ENCODE data around the gene ABCG4.
"Not testable (repeated sequence)": the region's sequence is repeated elsewhere in the genome, so short reads cannot be mapped to it uniquely, and the experiment has no call there.

The ABCG4 gene

GRCh38 chr11:119116601-119117000 is 32.3 kb upstream of the ABCG4 start:
- DNase-seq: no peak

- no peak for DNase-seq
These were observed 31.7 kb upstream of the ABCG4 start for GRCh38 chr11:119117004-119117706.

DNA sequence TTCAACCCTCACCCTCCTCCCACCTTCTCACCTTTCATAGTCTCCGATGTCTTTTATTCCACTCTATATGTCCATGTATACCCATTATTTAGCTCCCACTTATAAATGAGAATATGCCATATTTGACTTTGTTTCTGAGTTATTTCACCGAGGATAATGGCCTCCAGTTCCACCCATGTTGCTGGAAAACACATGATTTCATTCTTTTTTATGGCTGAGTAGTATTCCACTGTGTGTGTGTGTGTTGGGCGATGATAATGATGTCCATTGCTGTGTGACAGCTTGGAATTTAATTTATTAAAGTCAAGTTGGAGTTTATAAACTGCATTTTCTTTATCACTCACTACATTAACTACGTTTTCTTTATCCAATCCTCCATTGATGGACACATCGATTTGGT is 30.6 kb upstream of the ABCG4 start:
- DNase-seq: no peak

DNA sequence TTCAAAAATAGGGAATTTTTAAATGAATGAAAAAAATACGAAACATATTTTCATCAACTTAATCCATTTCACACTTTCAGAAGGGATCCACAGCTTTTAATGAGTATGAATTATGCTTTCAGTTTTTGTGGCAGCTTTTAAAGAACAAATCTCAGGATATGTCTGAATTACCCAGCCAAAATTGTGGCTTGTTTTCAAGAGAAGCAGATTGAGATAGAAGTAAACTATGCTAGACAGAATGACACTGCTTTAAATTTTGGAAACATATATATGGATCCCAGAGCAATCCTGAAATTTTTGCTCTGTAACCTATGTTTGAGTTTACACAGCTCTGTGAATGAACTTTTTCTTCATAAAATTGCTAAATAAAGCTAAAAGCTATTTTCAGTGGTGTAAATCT is 29.9 kb upstream of the ABCG4 start:
- DNase-seq: no peak

- no peak for DNase-seq
These were observed 28.2 kb upstream of the ABCG4 start for GRCh38 chr11:119120639-119121007.

GRCh38 chr11:119121008-119121810 is 27.6 kb upstream of the ABCG4 start, which contains the start of gene HINFP:
HINFP (plus strand) TSS chr11:119121580; CDS start chr11:119126945, 5,365 bp downstream.
- DNase-seq: peak; percentile 100

DNA sequence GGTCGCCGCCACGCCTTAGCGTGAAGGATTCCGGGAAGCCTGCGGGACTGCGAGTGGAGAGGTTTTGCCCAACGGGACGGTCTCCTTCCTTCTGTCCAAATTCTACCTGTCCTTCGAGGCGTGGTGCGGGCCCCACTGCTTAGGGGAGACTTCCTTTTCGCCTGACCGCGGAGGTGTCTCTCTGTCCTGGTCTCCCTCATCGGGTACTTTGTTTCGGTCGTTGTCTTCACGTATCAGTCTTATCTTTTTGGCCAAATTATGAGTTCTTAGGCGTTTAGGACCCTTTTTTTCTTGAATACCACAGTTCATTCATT is 27.1 kb upstream of the ABCG4 start:
- peak; percentile 26 for DNase-seq

- no peak for DNase-seq
These were observed 23.0 kb upstream of the ABCG4 start for GRCh38 chr11:119125821-119126220.

- no peak for DNase-seq
These were observed 22.1 kb upstream of the ABCG4 start for GRCh38 chr11:119126675-119127268.

- no peak for DNase-seq
These were observed 18.2 kb upstream of the ABCG4 start for GRCh38 chr11:119130662-119131061.

GRCh38 chr11:119134389-119134978 is 14.4 kb upstream of the ABCG4 start:
- no peak for DNase-seq

DNA sequence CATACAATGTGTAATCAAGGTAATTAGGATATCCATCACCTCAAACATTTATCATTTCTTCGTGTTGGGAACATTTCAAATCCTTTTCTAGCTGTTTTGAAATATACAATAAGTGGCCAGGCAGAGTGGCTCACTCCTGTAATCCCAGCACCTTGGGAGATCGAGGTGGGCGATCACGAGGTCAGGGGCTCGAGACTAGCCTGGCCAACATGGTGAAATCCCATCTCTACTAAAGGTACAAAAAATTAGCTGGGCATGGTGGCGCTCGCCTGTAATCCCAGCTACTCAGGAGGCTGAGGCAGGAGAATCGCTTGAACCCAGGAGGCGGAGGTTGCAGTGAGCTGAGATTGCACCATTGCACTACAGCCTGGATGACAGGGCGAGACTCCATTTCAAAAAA is 9.6 kb upstream of the ABCG4 start:
- DNase-seq: not testable (repeated sequence)

- DNase-seq: peak; percentile 21
These were observed 3.9 kb upstream of the ABCG4 start for GRCh38 chr11:119144825-119145486.

GRCh38 chr11:119145551-119145950 is 3.3 kb upstream of the ABCG4 start:
- DNase-seq: no peak

DNA sequence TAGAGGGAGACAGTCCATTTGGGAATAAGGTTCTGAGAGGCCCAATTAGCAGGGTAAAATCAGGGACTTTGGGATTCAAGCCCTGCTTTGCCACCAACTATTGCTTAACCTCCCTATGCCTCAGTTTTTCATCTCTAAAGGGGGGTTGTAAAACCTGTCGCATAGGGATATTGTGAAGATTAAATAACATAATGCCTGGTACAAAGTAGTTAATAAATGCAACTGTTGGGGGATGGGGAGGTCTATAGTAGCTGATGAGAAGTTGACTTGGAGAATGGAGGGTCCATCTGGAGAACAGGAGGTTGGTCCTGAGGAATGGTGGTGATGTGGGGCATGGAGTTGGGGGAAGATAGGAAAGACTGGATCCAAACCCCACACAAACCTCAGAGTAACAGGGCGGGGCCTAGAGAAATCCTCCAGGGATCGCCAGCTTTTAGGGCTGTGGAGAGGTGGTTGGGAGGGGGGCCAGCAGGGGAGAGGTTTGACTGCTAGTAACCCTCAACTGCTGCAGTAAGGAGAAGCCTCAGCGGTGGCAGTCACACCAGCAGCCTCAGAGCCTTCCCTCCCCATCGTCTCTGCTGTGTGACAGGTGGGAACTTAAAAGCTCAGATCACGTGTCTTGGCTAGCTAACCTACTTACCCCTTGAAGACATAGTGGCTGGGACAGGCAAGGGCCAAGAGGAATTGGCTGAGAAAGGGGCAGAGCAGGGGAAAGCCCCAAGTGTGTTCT is 1.1 kb upstream of the ABCG4 start:
- no peak for DNase-seq

GRCh38 chr11:119148720-119149017 is 183 bp upstream of the ABCG4 start:
- no peak for DNase-seq

DNA sequence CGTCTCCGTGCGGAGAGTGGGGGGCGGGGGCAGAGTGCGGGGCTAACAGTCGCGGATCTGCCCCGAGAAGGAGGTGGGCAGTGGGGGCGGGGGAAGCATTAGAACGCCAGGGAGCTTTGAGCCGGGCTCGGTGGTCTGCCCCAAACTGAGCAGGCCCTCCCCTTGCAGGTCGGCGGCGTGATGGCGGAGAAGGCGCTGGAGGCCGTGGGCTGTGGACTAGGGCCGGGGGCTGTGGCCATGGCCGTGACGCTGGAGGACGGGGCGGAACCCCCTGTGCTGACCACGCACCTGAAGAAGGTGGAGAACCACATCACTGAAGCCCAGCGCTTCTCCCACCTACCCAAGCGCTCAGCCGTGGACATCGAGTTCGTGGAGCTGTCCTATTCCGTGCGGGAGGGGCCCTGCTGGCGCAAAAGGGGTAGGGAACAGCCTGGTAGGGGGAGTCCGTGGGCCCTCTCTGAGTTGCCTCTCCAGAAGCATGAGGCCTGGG is 979 bp downstream of the ABCG4 start:
- no peak for DNase-seq

DNA sequence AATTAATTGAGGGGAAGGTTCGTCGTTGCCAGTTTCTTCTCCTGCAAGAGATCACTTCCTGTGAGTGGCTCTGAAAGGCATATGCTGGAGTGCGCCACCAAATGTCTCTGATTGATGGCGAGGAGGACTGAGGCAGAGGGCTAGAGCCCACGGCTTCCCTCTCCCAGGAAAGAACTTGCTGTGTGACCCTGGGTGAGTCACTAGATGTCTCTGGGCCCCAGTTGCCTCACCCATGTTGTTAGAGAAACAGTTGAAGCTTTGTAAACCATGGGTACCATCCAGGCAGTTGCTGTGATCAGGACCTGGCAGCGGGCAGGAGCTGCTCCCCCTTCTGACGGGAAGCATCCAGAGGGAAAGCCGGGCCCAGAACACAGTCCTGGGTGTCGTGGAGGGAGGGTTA is 3.2 kb downstream of the ABCG4 start:
- DNase-seq: no peak

DNA sequence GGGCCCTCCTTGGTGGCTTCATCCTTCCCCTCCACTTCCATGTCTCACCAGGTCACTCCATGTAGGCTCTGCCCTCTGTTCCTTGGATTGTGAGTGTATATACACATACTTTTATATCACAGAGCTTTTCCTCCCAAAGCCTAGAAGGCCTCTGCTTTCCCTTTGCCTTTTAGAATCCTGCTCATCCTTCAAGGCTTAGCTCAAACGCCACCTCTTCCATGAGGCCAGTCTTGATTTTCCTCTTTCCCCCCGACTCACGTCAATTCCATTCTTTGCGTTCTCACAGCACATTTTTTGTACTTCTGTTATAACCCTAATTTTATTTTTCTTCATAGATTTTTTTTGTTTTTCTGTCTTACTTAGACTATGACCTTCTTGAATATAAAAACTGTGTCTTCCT is 3.8 kb downstream of the ABCG4 start:
- DNase-seq: no peak

GRCh38 chr11:119153049-119153818 is 4.4 kb downstream of the ABCG4 start:
- no peak for DNase-seq

DNA sequence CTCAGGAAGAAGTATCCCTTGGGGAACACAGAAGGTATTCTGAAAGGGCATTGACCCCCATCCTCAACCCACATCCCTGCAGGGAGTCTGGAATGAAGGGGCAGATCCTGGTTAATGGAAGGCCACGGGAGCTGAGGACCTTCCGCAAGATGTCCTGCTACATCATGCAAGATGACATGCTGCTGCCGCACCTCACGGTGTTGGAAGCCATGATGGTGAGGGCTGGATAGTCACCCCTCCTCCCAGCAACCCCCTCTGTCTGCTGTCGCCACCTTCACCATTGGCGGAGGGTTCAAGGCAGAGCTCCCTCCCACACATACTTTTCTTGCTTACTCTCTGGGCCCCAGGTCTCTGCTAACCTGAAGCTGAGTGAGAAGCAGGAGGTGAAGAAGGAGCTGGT is 5.3 kb downstream of the ABCG4 start:
- no peak for DNase-seq
